Measurements from ENCODE around the gene APH1B. TPM values are rescaled to one million over a fixed set of nuclear protein-coding genes. Genes with fewer than 3 reads are reported as not detected.

APH1B gene
- total and polyA plus RNA-seq, 9 of the 15 experiments (the other 6 are each of a cell fraction or from before 2014, with no cell fraction given) = 5.1 to 9.7 (median 7.0) TPM

DNA sequence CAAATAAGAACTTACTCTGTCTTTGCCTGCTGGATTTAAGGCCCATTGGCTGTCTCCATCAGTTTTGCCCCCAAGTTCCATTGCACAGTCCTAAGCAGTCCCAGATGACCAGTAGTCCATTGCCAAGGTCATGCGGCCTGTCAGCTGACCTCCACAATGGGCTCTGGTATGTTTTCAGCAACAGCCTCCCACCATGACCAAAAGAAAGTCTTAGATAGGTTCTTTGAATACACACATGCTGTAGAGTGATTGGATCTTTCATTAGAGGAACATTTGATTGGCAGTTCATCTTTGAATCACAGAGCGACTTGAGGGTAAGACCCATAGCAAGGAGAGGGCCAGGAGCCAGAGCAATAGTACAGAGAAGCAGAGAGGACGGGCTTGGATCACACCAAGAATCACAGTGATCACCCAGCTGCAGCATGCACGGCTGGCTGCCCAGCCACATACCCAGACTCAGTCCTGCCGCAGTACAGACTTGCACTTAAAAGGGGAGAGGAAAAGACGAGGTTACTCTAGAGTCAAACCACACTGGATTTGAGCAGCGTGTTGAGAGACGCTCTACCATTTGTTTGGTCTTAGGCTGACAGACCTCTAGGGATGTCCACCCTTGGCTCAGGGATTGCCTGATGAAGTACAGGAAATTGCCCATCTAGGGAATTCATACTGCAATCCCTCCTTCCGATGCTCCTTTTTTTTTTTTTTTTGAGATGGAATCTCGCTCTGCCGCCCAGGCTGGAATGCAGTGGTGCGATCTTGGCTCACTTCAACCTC lies 50.4 kb downstream of the APH1B start:
- Histone ChIP-seq H3K9me3 (replicated peaks; ENCODE audit: control insufficient read depth, insufficient read depth, low read depth, low read length) (no peaks in the 10 kb centered on the region), H3K4me3 (no peak overlapping the region), H3K4me1 (replicated peaks in 1 of 2; ENCODE audit: control insufficient read depth in 2 of 2, insufficient read depth in 2 of 2, low read length in 2 of 2) (peaks cover 8 to 14% of the 10 kb centered on the region in 2 experiments; a peak in 4 of 5 replicates), H2AFZ (ENCODE audit: low read depth, low read length) (peak overlapping the region; percentile 5; the same call in 1 of the 2 replicates), H3K27ac (ENCODE audit: extremely low read depth, low read depth, low read length) (no peak overlapping the region), H3K4me2 (ENCODE audit: insufficient read depth, low read length) (no peak overlapping the region), H3K27me3 (ENCODE audit: control insufficient read depth in 2 of 2, insufficient read depth in 2 of 2, low read length in 2 of 2) (no peaks in the 10 kb centered on the region), H4K20me1 (replicated peaks; ENCODE audit: control insufficient read depth, insufficient read depth, low read length) (no peaks in the 10 kb centered on the region), H3K9ac (ENCODE audit: insufficient read depth in 1 of 2, low read depth in 2 of 2, low read length in 2 of 2) (no peak overlapping the region), H3K79me2 (ENCODE audit: control insufficient read depth, insufficient read depth, low read length) (no peaks in the 10 kb centered on the region), H3K9me1 (ENCODE audit: control insufficient read depth, insufficient read depth, low read length) (no peaks in the 10 kb centered on the region), H3K36me3 (ENCODE audit: control insufficient read depth, insufficient read depth, low read length) (no peaks in the 10 kb centered on the region)
- DNase-seq (ENCODE audit: extremely low read depth in 1 of 4, low spot score in 3 of 4) (no peak), ATAC-seq (no peak), FAIRE-seq (no peak)
- ChIA-PET CTCF (ENCODE audit: low intra/inter-chr PET ratio) (no interaction called here), POLR2A (no interaction called here)
- intact Hi-C loops (cut with micrococcal nuclease) = no loop called here
- in situ Hi-C loops (cut with MboI) = no loop called here
- BruUV-seq (replicated peaks) = no TSS peak
- 60% methylated on average over 12 of the region's 12 CpGs for WGBS (ENCODE audit: insufficient coverage, low coverage, missing lambda C conversion rate)
- TF ChIP-seq, protein P1, sequence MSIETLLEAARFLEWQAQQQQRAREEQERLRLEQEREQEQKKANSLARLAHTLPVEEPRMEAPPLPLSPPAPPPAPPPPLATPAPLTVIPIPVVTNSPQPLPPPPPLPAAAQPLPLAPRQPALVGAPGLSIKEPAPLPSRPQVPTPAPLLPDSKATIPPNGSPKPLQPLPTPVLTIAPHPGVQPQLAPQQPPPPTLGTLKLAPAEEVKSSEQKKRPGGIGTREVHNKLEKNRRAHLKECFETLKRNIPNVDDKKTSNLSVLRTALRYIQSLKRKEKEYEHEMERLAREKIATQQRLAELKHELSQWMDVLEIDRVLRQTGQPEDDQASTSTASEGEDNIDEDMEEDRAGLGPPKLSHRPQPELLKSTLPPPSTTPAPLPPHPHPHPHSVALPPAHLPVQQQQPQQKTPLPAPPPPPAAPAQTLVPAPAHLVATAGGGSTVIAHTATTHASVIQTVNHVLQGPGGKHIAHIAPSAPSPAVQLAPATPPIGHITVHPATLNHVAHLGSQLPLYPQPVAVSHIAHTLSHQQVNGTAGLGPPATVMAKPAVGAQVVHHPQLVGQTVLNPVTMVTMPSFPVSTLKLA (conservative IDR thresholded peaks at IDR 0.05) = no peak
- TF ChIP-seq TAF15 (IDR thresholded peaks at IDR 0.05; ENCODE audit: low read depth, low read length) (no peak), ZNF408 (CRISPR knock-in tag; IDR thresholded peaks at IDR 0.05; ENCODE audit: low read depth) (no peak), KLF1 (tag; IDR thresholded peaks at IDR 0.05) (no peak), ESRRA (IDR thresholded peaks at IDR 0.05; ENCODE audit: borderline replicate concordance, low read depth) (0 out of 2 replicates have a peak, but pooled peaks have one; percentile 21), NCOA2 (IDR thresholded peaks at IDR 0.05; ENCODE audit: partially characterized antibody in 2 of 2) (no peak), BRF1 (IDR thresholded peaks at IDR 0.05; ENCODE audit: borderline replicate concordance, extremely low read depth, insufficient read length) (no peak), STAT5A (IDR thresholded peaks at IDR 0.05; ENCODE audit: borderline replicate concordance, low read length) (no peak)
- TF ChIP-seq, protein P2, sequence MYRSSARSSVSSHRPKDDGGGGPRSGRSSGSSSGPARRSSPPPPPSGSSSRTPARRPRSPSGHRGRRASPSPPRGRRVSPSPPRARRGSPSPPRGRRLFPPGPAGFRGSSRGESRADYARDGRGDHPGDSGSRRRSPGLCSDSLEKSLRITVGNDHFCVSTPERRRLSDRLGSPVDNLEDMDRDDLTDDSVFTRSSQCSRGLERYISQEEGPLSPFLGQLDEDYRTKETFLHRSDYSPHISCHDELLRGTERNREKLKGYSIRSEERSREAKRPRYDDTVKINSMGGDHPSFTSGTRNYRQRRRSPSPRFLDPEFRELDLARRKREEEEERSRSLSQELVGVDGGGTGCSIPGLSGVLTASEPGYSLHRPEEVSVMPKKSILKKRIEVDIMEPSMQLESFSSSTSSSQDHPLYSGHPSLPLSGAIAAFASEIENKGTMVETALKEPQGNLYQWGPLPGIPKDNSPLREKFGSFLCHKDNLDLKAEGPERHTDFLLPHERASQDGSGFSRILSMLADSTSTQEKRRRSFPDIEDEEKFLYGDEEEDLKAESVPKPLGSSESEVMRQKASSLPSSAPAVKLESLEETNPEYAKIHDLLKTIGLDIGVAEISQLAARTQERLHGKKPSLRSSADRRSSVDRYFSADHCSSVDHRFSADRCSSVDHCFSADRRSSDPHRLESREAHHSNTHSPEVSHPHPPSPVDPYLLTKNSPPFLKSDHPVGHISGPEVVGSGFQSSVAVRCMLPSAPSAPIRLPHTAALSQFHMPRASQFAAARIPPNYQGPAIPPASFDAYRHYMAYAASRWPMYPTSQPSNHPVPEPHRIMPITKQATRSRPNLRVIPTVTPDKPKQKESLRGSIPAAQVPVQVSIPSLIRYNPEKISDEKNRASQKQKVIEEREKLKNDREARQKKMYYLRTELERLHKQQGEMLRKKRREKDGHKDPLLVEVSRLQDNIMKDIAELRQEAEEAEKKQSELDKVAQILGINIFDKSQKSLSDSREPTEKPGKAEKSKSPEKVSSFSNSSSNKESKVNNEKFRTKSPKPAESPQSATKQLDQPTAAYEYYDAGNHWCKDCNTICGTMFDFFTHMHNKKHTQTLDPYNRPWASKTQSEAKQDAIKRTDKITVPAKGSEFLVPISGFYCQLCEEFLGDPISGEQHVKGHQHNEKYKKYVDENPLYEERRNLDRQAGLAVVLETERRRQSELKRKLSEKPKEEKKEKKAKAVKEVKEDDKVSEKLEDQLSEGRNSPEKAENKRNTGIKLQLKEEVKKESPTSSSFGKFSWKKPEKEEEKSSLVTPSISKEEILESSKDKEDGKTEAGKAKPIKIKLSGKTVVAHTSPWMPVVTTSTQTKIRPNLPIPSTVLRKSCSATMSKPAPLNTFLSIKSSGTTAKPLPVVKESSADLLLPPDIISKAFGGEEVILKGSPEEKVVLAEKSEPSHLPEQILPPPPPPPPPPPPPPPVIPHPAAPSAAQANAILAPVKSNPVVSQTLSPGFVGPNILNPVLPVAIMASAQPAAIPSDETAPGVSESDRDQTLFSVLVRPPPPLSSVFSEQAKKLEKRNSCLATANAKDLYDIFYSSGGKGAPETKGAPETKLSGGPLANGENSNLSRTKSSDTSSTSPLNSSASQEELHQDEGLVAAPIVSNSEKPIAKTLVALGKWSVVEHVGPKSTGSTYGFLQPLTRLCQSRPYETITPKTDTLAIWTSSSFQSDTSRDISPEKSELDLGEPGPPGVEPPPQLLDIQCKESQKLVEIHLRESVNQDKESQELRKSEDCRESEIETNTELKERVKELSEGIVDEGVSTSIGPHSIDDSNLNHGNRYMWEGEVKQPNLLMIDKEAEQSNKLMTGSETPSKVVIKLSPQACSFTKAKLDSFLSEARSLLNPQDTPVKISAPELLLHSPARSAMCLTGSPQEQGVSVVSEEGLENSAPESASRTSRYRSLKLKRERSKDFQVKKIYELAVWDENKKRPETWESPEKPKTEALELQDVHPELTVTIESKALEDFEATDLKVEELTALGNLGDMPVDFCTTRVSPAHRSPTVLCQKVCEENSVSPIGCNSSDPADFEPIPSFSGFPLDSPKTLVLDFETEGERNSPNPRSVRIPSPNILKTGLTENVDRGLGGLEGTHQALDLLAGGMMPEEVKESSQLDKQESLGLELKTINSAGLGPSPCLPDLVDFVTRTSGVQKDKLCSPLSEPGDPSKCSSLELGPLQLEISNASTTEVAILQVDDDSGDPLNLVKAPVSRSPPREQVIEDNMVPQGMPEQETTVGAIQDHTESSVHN (IDR thresholded peaks at IDR 0.05; ENCODE audit: borderline replicate concordance in 1 of 2, low read depth in 1 of 2) = no peak
- TF ChIP-seq, protein P3, sequence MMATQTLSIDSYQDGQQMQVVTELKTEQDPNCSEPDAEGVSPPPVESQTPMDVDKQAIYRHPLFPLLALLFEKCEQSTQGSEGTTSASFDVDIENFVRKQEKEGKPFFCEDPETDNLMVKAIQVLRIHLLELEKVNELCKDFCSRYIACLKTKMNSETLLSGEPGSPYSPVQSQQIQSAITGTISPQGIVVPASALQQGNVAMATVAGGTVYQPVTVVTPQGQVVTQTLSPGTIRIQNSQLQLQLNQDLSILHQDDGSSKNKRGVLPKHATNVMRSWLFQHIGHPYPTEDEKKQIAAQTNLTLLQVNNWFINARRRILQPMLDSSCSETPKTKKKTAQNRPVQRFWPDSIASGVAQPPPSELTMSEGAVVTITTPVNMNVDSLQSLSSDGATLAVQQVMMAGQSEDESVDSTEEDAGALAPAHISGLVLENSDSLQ (IDR thresholded peaks at IDR 0.05) = peak; percentile 82
